GM12878 (cell line): ENCODE data around the gene TIAM1.

Source experiments
- BHLHE40 ChIP-seq, 2 experiments: fragments of 450-650 bp in 1 of 2; IDR thresholded peaks; 2 replicates each; pipeline ENCODE4 v1.6.1; 2011 to 2017; ENCODE audit warnings: low read depth in 2 of 2, borderline replicate concordance in 1 of 2, improper control_type of control experiment in 1 of 2, low read length in 1 of 2, mild to moderate bottlenecking in 1 of 2
- CHD1 ChIP-seq: IDR thresholded peaks from 2 replicates; pipeline ENCODE4 v1.6.1; 2012; ENCODE audit warnings: low read depth, low read length, improper control_type of control experiment
- CTCF ChIP-seq, 3 experiments: IDR thresholded peaks in 2 of 3; conservative IDR thresholded peaks in 1 of 3; 2 replicates each; pipeline ENCODE4 v1.5.1; 2011; ENCODE audit warnings: low read depth in 3 of 3, low read length in 3 of 3, mild to moderate bottlenecking in 3 of 3, control low read depth in 2 of 3, moderate library complexity in 2 of 3, inconsistent platforms in 1 of 3, mixed read lengths in 1 of 3; ENCODE audit not compliant: control insufficient read depth in 2 of 3, insufficient read depth in 1 of 3; ENCODE audit errors: extremely low read depth in 1 of 3
- NFYB ChIP-seq: IDR thresholded peaks from 2 replicates; pipeline ENCODE4 v1.6.1; 2011; ENCODE audit warnings: low read depth, mild to moderate bottlenecking, low read length, improper control_type of control experiment, moderate library complexity; ENCODE audit not compliant: insufficient read depth
- SP1 ChIP-seq: IDR thresholded peaks from one replicate; pipeline ENCODE4 v1.6.1; 2011; ENCODE audit warnings: low read depth, low read length
- TF ChIP-seq, protein P1 (sequence below): IDR thresholded peaks from 2 replicates; pipeline ENCODE4 v1.6.1; 2012; ENCODE audit warnings: improper control_type of control experiment, low read depth, low read length; ENCODE audit not compliant: insufficient replicate concordance
- TF ChIP-seq, protein P2 (sequence below): IDR thresholded peaks from 2 replicates; pipeline ENCODE4 v1.6.1; 2011; ENCODE audit warnings: low read depth, mild to moderate bottlenecking, low read length, moderate library complexity, borderline replicate concordance; ENCODE audit errors: extremely low read depth

DNA sequence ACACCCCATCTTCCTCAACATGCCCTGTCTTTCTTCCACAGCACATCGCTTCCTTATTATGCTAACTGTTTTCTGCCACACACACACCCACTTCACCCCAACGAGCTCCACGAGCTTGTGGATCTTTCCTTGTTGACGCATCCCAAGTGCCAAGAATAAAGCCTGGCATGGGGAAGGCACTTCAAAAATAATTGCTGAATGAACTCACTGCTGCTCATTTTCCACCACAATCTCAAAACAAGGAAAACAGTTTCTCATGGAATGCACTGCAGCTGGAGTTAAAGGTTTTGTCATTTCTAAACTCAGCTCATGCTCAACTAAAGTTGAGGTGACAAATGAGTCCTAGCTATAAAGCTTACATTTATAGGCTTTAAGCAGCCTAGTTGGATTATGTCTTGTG is 86.0 kb downstream of the TIAM1 start:
- TF ChIP-seq, protein P1, sequence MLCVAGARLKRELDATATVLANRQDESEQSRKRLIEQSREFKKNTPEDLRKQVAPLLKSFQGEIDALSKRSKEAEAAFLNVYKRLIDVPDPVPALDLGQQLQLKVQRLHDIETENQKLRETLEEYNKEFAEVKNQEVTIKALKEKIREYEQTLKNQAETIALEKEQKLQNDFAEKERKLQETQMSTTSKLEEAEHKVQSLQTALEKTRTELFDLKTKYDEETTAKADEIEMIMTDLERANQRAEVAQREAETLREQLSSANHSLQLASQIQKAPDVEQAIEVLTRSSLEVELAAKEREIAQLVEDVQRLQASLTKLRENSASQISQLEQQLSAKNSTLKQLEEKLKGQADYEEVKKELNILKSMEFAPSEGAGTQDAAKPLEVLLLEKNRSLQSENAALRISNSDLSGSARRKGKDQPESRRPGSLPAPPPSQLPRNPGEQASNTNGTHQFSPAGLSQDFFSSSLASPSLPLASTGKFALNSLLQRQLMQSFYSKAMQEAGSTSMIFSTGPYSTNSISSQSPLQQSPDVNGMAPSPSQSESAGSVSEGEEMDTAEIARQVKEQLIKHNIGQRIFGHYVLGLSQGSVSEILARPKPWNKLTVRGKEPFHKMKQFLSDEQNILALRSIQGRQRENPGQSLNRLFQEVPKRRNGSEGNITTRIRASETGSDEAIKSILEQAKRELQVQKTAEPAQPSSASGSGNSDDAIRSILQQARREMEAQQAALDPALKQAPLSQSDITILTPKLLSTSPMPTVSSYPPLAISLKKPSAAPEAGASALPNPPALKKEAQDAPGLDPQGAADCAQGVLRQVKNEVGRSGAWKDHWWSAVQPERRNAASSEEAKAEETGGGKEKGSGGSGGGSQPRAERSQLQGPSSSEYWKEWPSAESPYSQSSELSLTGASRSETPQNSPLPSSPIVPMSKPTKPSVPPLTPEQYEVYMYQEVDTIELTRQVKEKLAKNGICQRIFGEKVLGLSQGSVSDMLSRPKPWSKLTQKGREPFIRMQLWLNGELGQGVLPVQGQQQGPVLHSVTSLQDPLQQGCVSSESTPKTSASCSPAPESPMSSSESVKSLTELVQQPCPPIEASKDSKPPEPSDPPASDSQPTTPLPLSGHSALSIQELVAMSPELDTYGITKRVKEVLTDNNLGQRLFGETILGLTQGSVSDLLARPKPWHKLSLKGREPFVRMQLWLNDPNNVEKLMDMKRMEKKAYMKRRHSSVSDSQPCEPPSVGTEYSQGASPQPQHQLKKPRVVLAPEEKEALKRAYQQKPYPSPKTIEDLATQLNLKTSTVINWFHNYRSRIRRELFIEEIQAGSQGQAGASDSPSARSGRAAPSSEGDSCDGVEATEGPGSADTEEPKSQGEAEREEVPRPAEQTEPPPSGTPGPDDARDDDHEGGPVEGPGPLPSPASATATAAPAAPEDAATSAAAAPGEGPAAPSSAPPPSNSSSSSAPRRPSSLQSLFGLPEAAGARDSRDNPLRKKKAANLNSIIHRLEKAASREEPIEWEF: no peak
- no peak for TF ChIP-seq BHLHE40 (IDR thresholded peaks at IDR 0.05; ENCODE audit: borderline replicate concordance in 1 of 2, low read depth in 2 of 2, low read length in 1 of 2)
- no peak for TF ChIP-seq CTCF (IDR thresholded peaks at IDR 0.05 in 2 of 3, conservative IDR thresholded peaks at IDR 0.05 in 1 of 3; ENCODE audit: control insufficient read depth in 2 of 3, extremely low read depth in 1 of 3, insufficient read depth in 1 of 3, low read depth in 3 of 3, low read length in 3 of 3)
- TF ChIP-seq NFYB: no peak
- no peak for TF ChIP-seq SP1
- TF ChIP-seq, protein P2, sequence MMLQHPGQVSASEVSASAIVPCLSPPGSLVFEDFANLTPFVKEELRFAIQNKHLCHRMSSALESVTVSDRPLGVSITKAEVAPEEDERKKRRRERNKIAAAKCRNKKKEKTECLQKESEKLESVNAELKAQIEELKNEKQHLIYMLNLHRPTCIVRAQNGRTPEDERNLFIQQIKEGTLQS: no peak
- TF ChIP-seq CHD1: no peak
